ENCODE data around the gene NCKAP5. TPM values are rescaled to one million over a fixed set of nuclear protein-coding genes. Genes with fewer than 3 reads are reported as not detected.

NCKAP5 gene
- total RNA-seq, 1 donor from 2014 or later, result 0.46 TPM

DNA sequence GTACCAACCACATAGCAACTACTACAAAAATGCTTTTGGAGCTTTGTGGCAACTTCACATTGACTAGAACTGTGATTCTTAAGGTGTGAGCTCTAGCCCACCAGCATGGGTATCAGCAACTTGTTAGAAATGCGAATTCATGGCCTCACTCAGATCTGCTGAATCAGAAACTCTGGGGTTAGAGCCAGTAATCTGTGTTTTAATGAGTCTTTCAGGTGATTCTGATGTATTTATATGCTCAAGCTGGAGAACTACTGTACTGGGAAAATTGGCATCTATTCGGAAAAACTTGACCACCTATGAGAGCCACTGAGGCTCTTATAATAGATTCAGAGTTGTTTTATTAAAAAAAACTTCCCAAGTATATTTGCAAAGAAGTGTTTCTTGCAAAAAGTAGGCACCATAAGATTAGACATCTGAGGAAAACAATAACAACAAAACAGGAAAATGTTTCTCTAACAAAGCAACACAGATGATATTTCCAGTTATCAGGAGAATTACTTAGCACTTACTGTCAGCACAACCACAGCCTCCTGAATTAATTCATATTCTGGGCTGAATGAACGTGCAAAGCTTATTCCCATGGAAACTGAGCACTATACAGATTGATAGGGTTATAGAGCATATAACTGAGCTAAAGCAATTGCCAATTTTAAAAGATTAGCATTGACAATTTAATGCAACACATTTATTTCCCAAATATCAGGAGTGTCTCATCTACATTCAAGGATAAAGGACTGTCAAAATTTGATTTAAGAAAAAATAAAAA lies 71.6 kb downstream of the NCKAP5 start:
- no peaks in the 10 kb centered on the region for H3K9me3 Mint-ChIP-seq (ENCODE audit: unreplicated experiment)
- no peaks in the 10 kb centered on the region for H3K4me1 Mint-ChIP-seq (ENCODE audit: unreplicated experiment)
- TF ChIP-seq, protein P1, sequence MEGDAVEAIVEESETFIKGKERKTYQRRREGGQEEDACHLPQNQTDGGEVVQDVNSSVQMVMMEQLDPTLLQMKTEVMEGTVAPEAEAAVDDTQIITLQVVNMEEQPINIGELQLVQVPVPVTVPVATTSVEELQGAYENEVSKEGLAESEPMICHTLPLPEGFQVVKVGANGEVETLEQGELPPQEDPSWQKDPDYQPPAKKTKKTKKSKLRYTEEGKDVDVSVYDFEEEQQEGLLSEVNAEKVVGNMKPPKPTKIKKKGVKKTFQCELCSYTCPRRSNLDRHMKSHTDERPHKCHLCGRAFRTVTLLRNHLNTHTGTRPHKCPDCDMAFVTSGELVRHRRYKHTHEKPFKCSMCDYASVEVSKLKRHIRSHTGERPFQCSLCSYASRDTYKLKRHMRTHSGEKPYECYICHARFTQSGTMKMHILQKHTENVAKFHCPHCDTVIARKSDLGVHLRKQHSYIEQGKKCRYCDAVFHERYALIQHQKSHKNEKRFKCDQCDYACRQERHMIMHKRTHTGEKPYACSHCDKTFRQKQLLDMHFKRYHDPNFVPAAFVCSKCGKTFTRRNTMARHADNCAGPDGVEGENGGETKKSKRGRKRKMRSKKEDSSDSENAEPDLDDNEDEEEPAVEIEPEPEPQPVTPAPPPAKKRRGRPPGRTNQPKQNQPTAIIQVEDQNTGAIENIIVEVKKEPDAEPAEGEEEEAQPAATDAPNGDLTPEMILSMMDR (IDR thresholded peaks at IDR 0.05), result no peak
- DNase-seq (ENCODE audit: extremely low spot score, unreplicated experiment), result no peak
- H3K27ac Mint-ChIP-seq (ENCODE audit: unreplicated experiment), result no peak overlapping the region
- H3K4me3 Mint-ChIP-seq (ENCODE audit: unreplicated experiment), result no peak overlapping the region
- H3K36me3 Mint-ChIP-seq (ENCODE audit: unreplicated experiment), result no peaks in the 10 kb centered on the region
- H3K27me3 Mint-ChIP-seq (ENCODE audit: unreplicated experiment), result peaks cover 18% of the 10 kb centered on the region

DNA sequence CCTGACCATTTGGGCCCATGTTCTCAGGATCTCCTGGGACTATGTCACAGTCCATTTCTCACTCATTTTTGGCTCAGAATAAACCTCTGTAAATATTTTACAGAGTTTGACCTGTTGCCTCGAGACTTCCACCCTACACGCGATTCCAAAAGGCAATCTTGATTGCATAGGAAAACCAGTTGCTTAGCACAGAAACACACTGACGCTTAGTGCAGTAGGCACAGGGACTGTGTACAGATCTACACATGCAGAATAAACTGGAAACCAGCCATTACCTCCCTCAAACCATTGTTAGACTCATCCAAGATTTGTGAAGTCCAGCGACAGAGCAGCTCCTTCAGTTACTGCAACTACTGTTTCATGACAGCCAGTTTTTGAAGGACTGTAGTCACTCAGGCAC lies 73.0 kb downstream of the NCKAP5 start:
- peaks cover 18% of the 10 kb centered on the region for H3K27me3 Mint-ChIP-seq (ENCODE audit: unreplicated experiment)
- no peaks in the 10 kb centered on the region for H3K4me1 Mint-ChIP-seq (ENCODE audit: unreplicated experiment)
- H3K4me3 Mint-ChIP-seq (ENCODE audit: unreplicated experiment), result no peak overlapping the region
- H3K27ac Mint-ChIP-seq (ENCODE audit: unreplicated experiment), result no peak overlapping the region
- H3K36me3 Mint-ChIP-seq (ENCODE audit: unreplicated experiment), result no peaks in the 10 kb centered on the region
- no peaks in the 10 kb centered on the region for H3K9me3 Mint-ChIP-seq (ENCODE audit: unreplicated experiment)
- DNase-seq (ENCODE audit: extremely low spot score, unreplicated experiment), result no peak
- TF ChIP-seq, protein P1 (IDR thresholded peaks at IDR 0.05), result no peak

DNA sequence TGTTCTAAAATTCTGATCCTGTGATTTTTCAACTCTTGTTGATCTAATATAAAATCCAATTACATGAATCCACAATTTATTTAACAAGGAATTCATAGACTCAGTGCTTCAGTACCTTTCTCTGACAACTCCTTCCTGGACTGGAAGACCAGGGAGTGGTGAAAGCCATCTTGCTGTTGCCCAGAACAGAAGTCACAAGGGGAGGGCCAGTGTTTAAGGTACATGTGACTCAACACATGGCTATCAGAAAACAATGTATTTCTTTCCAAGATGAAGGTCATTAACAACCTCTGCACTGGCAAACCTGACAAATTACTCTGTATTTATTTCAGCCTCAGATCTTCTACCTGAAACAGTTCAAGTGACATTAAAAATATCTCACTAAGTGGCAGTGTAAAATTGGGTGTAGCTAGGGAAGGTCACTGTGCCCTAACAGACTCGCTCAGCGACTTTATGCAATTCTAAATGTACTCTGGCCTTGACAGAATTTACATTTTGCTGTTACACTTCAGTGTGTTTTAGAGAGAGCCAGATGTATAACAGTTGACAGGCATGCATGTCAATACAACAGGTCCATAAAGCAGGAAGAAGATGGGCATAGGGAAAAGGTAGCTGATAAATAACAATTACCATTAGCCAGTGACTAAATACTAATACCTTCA lies 75.4 kb downstream of the NCKAP5 start:
- H3K27me3 Mint-ChIP-seq (ENCODE audit: unreplicated experiment), result peaks cover 9% of the 10 kb centered on the region
- H3K27ac Mint-ChIP-seq (ENCODE audit: unreplicated experiment), result no peak overlapping the region
- TF ChIP-seq, protein P1 (IDR thresholded peaks at IDR 0.05), result no peak
- no peaks in the 10 kb centered on the region for H3K36me3 Mint-ChIP-seq (ENCODE audit: unreplicated experiment)
- H3K4me1 Mint-ChIP-seq (ENCODE audit: unreplicated experiment), result no peaks in the 10 kb centered on the region
- no peaks in the 10 kb centered on the region for H3K9me3 Mint-ChIP-seq (ENCODE audit: unreplicated experiment)
- H3K4me3 Mint-ChIP-seq (ENCODE audit: unreplicated experiment), result no peak overlapping the region
- DNase-seq (ENCODE audit: extremely low spot score, unreplicated experiment), result no peak

DNA sequence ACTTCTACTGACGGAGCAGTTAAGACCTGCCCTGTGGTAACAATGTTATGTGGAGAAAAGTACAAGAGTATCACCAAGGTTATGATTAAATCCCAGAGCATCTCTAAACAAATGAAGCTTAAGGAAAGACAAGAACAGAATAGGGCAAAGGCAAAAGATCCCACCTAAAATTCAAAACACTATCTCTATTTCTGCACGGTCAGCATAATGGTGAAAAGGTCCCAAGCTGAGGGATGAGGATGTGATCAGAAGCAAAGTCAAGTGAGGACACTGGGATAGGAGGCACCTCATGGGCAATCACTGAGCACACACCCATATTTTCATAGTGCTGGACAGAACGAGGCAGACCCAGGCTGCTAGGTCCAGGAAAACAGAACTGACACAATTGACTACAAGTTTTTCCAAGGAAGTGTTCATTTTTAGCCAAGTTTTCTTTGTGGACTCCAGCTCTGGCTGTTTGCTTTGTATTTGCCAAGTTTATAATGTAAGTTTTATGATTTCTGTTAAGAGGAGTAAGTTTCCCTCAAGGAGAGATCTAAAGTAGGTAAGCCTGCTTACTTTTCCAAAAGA lies 77.8 kb downstream of the NCKAP5 start:
- Mint-ChIP-seq H3K36me3 (ENCODE audit: unreplicated experiment) (no peaks in the 10 kb centered on the region), H3K27me3 (ENCODE audit: unreplicated experiment) (peaks cover 7% of the 10 kb centered on the region), H3K27ac (ENCODE audit: unreplicated experiment) (no peak overlapping the region), H3K4me3 (ENCODE audit: unreplicated experiment) (no peak overlapping the region), H3K4me1 (ENCODE audit: unreplicated experiment) (peaks cover 4% of the 10 kb centered on the region), H3K9me3 (ENCODE audit: unreplicated experiment) (no peaks in the 10 kb centered on the region)
- TF ChIP-seq, protein P1 (IDR thresholded peaks at IDR 0.05), result no peak
- DNase-seq (ENCODE audit: extremely low spot score, unreplicated experiment), result no peak

All from osteocyte (in vitro differentiated cells).